DMS114 treated with DMSO at 0.1 percent for 48 hours (cell line): ENCODE results near the gene CHRM1.

ENCODE experiments used
- DNase-seq: peaks from one replicate; lab custom pipeline; 2025; ENCODE audit not compliant: unreplicated experiment; lab: John Stamatoyannopoulos, UW

CHRM1 gene

DNA sequence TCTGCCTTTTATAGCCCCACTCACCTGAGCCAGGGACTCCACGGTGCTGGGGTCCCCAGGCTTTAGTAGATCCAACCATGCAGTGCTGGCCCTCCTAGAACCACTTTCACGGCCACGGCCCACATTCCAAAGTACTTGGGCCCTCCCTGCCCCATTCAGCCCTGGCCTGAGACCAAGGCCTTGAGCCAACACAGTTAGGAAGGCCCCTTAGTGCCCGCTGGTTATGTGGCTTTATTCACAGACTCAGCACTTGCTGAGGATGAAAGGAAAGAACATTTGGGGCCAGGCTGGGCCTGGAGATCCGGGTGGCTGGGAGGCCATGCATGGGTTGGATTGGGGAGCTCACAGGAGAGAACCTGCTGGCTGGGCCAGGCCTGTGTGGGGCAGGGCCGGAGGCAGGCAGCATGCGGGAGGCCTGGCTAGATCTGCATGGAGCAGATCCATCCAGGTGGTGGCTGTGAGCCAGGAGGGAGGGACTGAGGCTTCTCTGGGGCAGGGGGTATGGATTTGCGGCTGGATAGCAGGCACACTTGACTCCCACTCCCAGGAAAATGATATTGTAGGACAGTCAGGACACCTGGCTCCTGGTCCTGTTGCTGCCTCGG lies 12.6 kb downstream of the CHRM1 start:
- DNase-seq, result no peak

DNA sequence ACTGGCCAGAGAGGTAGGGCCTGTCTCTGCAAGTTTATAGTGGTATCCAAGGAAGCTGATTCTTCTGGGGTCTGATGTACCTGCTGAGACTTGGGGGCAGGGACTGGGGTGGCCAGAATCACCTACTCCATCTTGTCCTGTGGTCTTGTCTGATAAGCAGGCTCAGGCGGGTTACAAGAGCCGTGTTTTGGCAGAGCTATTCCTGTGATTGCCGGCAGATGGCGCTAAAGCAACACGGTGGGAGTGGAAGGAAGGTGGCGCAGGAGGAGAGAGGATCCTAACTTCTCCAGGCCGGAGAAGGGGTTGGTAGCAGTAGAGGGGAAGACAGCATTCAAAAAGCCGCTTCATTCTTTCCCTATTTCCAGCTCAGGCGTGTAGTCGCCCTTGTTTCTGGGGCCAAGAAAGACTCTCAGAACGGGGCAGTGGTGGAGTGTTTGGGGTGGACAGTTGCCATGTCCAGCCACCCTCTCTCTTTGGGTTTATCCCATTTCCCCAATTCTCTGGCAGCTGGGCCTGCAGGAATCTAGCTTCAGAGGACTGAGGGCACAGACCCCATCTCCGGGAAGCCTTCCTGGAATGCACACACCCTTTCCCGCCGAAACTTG lies 15.1 kb downstream of the CHRM1 start:
- DNase-seq, result peak; percentile 78

DNA sequence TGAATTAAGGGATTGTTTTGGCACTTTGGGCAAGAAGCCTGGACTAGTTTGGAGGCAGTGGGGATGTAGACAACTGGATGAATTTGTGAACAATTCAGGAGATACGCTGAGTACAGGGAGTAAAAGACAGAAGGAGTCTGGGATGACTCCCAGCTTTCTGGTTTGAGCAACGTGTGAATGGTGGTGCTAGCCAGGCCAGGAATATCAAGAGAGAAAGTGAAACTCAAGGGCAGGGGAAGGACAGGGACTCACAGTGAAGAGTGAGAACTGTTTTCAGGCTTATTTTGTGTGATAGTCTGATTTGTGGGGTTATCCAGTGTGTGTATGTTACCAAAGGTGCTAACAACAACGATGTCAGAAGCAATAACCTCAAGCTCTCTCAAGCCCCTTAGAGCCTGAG lies 15.9 kb downstream of the CHRM1 start:
- DNase-seq, result no peak

GRCh38 chr11:62902932-62903331 lies 18.2 kb downstream of the CHRM1 start:
- DNase-seq, result no peak

- no peak for DNase-seq
These were observed 23.1 kb downstream of the CHRM1 start for GRCh38 chr11:62898027-62898426.

- DNase-seq, result no peak
These were observed 23.9 kb downstream of the CHRM1 start for GRCh38 chr11:62897311-62897710.

DNA sequence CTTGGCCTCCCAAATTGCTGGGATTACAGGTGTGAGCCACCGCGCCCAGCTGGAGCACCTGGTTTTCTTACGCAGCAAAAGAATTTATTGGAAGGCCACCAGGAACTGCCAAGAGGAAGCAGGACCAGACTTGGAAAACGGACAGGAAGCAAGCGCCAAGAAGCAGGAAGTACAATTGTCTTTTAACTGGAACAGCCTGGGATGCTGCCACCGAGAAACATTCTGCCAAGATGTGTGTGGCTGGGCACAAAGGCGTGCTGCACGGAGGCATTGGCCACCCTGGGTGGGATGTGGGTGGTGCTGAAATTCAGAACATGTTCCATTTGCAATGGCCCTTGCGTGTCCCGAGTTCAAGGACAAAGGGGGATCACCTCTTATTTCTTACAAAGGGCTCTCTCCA lies 25.1 kb downstream of the CHRM1 start:
- no peak for DNase-seq

DNA sequence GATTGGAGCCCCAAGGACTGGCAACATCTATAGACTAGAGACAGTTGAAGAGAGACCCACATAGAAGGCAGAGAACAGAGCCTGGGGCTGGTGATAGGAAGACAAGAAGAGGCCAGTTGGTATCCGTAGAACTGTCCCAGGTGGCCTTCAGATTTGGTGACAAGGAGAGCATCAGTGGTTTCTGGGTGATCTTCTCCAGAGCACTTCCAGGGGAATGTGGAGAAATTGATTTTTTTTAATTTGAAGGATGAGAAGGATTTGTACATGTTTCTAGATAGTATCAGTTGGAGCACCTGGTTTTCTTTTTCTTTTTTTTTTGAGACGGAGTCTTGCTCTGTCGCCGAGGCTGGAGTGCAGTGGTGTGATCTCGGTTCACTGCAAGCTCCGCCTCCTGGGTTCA lies 25.7 kb downstream of the CHRM1 start:
- DNase-seq, result no peak

DNA sequence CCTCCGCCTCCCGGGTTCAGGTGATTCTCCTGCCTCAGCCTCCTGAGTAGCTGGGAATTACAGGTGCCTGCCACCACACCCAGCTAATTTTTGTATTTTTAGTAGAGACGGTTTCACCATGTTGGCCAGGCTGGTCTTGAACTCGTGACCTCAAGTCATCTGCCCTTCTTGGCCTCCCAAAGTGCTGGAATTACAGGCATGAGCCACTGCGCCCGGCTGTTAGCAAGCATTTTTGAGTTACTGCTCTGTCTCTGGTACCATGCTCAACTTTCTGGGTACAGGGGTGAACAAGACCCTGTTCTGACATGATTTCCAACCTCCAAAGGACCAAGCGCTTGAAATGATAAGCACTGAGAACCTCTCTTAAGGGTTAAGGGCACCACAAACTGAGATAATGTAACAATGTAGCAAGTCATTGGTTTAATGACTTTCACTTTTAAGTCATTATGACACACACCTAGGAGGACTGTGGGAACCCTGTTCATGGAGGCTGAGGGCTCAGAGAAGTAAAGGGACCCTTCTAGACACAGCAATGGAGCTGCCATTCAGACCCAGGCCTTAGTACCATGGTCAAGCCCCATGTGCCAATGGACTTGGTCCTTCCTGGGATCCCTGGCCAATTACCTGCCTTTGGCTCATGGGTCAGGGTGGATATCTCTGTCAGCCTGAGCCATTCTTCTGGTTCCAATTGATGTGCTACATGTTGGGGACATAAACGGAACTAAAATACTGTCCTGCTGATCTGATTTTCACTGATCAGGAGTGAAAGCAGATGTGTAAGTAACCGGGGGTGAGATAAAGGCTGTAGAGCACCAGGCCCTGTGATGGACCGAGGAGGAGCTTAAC lies 28.9 kb downstream of the CHRM1 start:
- DNase-seq, result no peak

- DNase-seq, result no peak
These were observed 31.4 kb downstream of the CHRM1 start for GRCh38 chr11:62889484-62890437.

DNA sequence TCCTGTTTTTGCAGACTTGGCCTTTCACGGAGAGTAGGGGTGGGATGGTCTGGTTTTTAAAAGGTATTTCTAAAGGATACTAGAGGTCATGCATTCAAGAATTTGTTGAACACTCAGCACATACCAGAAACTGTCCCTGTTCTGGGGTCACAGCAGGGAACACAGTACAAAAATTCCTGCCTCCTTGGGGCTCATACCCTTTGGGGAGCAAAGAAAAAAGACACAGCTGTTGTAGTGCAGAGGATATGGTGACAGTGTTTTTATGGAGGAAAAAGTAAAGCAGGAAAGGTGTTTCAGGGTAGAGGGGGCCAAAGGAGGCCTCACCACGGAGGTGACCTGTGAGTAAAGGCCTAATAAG lies 32.1 kb downstream of the CHRM1 start:
- no peak for DNase-seq

- DNase-seq, result no peak
These were observed 32.8 kb downstream of the CHRM1 start for GRCh38 chr11:62888406-62888805.

DNA sequence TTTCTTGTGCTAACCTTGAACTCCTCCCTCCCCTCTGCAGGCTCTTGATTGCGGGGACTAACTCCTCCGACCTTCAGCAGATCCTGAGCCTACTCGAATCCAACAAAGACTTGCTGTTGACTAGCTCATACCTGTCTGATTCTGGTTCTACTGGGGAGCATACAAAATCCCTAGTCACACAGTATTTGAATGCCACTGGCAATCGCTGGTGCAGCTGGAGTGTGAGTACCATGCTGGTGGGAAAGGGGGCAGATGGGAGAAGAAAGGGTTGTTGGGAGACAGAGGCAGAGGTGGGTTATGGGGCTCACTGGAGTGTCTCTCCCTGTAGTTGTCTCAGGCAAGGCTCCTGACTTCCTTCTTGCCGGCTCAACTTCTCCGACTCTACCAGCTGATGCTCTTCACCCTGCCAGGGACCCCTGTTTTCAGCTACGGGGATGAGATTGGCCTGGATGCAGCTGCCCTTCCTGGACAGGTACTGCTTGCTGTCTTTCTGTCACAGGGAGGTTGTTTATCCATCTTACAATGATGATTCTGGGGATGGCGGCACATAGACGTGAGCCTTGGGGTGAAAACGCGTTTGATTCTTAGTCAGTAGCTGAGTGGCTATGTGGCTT lies 35.9 kb downstream of the CHRM1 start:
- DNase-seq, result no peak

DNA sequence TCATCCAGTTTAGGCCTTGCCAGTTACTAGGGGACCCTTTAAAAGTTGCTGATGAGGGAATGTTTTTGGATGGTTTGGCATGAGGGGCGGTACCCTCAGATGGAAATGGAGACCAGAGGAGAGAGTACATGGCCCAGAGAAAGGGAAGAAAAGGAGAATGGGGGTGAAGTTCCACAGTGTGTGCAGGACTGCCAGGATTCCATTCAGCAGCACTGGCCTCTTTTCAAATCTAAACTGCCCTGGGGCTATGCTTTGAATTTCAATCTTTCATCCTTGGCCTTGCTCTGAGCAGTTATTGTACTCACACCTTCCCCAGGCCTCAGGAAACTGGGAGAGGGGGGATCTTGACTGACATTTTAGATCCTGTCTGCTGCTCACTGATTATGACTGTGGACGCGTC lies 37.5 kb downstream of the CHRM1 start:
- DNase-seq, result no peak

GRCh38 chr11:62882788-62883501 lies 38.2 kb downstream of the CHRM1 start:
- DNase-seq, result no peak

DNA sequence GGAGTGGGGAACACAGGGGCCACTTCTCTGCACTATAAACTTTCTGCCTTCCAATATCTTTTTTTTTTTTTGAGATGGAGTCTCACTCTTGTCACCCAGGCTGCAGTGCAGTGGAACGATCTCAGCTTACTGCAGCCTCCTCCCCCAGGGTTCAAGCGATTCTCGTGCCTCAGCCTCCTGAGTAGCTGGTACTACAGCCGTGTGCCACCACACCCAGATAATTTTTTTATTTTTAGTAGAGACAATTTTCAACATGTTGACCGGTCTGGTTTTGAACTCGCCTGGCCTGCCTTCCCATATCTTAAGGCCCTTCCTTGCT lies 38.8 kb downstream of the CHRM1 start:
- DNase-seq, result no peak

- peak; percentile 52 for DNase-seq
These were observed 39.4 kb downstream of the CHRM1 start for GRCh38 chr11:62881579-62882430.

- peak; percentile 52 for DNase-seq
These were observed 40.2 kb downstream of the CHRM1 start, which contains the start of gene SLC3A2 for GRCh38 chr11:62880803-62881578. TSS of gene SLC3A2 (plus strand) at chr11:62880896. CDS start at chr11:62881024, 128 bp downstream.
